Nephron progenitor cell (in vitro differentiated cells): ENCODE measurements around the gene PCNT.

Experiments
- DNase-seq: peaks from one replicate; pipeline ENCODE4 v3.0.0; 2021
- H3K27ac Mint-ChIP-seq: 2 replicates; pipeline ENCODE4 v1.8.0; 2021; ENCODE audit warnings: mild to moderate bottlenecking, moderate library complexity, mixed read lengths
- H3K27me3 Mint-ChIP-seq: 2 replicates; pipeline ENCODE4 v1.8.0; 2021; ENCODE audit warnings: mild to moderate bottlenecking, low read depth, mixed read lengths; ENCODE audit not compliant: poor library complexity
- H3K36me3 Mint-ChIP-seq: 2 replicates; pipeline ENCODE4 v1.8.0; 2021; ENCODE audit warnings: low read depth, mixed read lengths
- H3K4me1 Mint-ChIP-seq: 2 replicates; pipeline ENCODE4 v1.8.0; 2021; ENCODE audit warnings: mixed read lengths
- H3K4me3 Mint-ChIP-seq: 2 replicates; pipeline ENCODE4 v1.8.0; 2021; ENCODE audit warnings: mild to moderate bottlenecking, moderate library complexity, mixed read lengths
- H3K9me3 Mint-ChIP-seq: 2 replicates; pipeline ENCODE4 v1.8.0; 2021; ENCODE audit warnings: mild to moderate bottlenecking, moderate library complexity, mixed read lengths
- CTCF ChIP-seq: fragments of 200-600 bp; sonication (generic); IDR thresholded peaks from 2 replicates; pipeline ENCODE4 v1.5.0; 2021; ENCODE audit warnings: antibody characterized with exemption

The PCNT gene

GRCh38 chr21:46377789-46378188 lies 53.8 kb downstream of the PCNT start:
- peaks cover 4% of the 10 kb centered on the region for H3K4me1 Mint-ChIP-seq
- no peak overlapping the region for H3K27ac Mint-ChIP-seq
- H3K27me3 Mint-ChIP-seq, result peaks cover 4% of the 10 kb centered on the region
- no peak for TF ChIP-seq CTCF
- DNase-seq, result no peak
- H3K9me3 Mint-ChIP-seq, result peaks cover 49% of the 10 kb centered on the region
- no peak overlapping the region for H3K4me3 Mint-ChIP-seq
- H3K36me3 Mint-ChIP-seq, result peaks cover 62% of the 10 kb centered on the region

GRCh38 chr21:46379105-46379504 lies 55.1 kb downstream of the PCNT start:
- no peak for DNase-seq
- Mint-ChIP-seq H3K4me3 (no peak overlapping the region), H3K4me1 (peaks cover 4% of the 10 kb centered on the region), H3K36me3 (peaks cover 72% of the 10 kb centered on the region), H3K27me3 (peaks cover 4% of the 10 kb centered on the region), H3K9me3 (peaks cover 61% of the 10 kb centered on the region), H3K27ac (no peak overlapping the region)
- TF ChIP-seq CTCF, result no peak

GRCh38 chr21:46379691-46380090 lies 55.7 kb downstream of the PCNT start:
- no peak overlapping the region for H3K27ac Mint-ChIP-seq
- H3K4me3 Mint-ChIP-seq, result no peak overlapping the region
- H3K4me1 Mint-ChIP-seq, result peaks cover 4% of the 10 kb centered on the region
- H3K27me3 Mint-ChIP-seq, result peaks cover 4% of the 10 kb centered on the region
- TF ChIP-seq CTCF, result no peak
- peaks cover 61% of the 10 kb centered on the region for H3K9me3 Mint-ChIP-seq
- H3K36me3 Mint-ChIP-seq, result peaks cover 78% of the 10 kb centered on the region
- DNase-seq, result no peak

GRCh38 chr21:46381541-46381940 lies 57.6 kb downstream of the PCNT start:
- Mint-ChIP-seq H3K4me3 (no peak overlapping the region), H3K9me3 (peaks cover 61% of the 10 kb centered on the region), H3K36me3 (peaks cover 93% of the 10 kb centered on the region), H3K27me3 (peaks cover 4% of the 10 kb centered on the region), H3K27ac (no peak overlapping the region), H3K4me1 (peaks cover 9% of the 10 kb centered on the region)
- TF ChIP-seq CTCF, result no peak
- DNase-seq, result no peak

- no peak for TF ChIP-seq CTCF
- H3K9me3 Mint-ChIP-seq, result peaks cover 42% of the 10 kb centered on the region
- no peak overlapping the region for H3K4me3 Mint-ChIP-seq
- H3K4me1 Mint-ChIP-seq, result peaks cover 18% of the 10 kb centered on the region
- H3K27me3 Mint-ChIP-seq, result peaks cover 4% of the 10 kb centered on the region
- H3K27ac Mint-ChIP-seq, result no peak overlapping the region
- peaks cover 69% of the 10 kb centered on the region for H3K36me3 Mint-ChIP-seq
- no peak for DNase-seq
Measured at GRCh38 chr21:46384556-46384955, 60.6 kb downstream of the PCNT start.

- DNase-seq, result no peak
- Mint-ChIP-seq H3K36me3 (peaks cover 64% of the 10 kb centered on the region), H3K4me3 (no peak overlapping the region), H3K27ac (peak overlapping the region; percentile 93), H3K4me1 (peaks cover 24% of the 10 kb centered on the region), H3K27me3 (peaks cover under 1% of the 10 kb centered on the region), H3K9me3 (peaks cover 29% of the 10 kb centered on the region)
- TF ChIP-seq CTCF, result no peak
Measured at GRCh38 chr21:46385846-46386733, 62.1 kb downstream of the PCNT start.
